Smooth muscle cell of trachea (primary cell): ENCODE results near the gene ARL14EP. TPM values are rescaled to one million over a fixed set of nuclear protein-coding genes. Genes with fewer than 3 reads are reported as not detected.

Experiments used
- total RNA-seq: library from RNA; depleted of rRNA; stranded (reverse); fragments of >200 nt; gene quantifications from 2 replicates; pipeline ENCODE4 v1.2.1, GENCODE V29; 2014

Gene ARL14EP
- 26.3 and 29.8 TPM in 2 replicates for total RNA-seq

GRCh38 chr11:30322826-30323710 is at the start of gene ARL14EP:
Gene ARL14EP, plus strand, starts transcription at chr11:30323104. Its CDS starts 7,845 bp downstream, at chr11:30330949.

Other genes with a start within 250 kb of the ARL14EP start
- not detected in 2 replicates for gene FSHB, start 92.1 kb upstream of the ARL14EP start, total RNA-seq